ENCODE measurements around the gene RPN2. TPM values are rescaled to one million over a fixed set of nuclear protein-coding genes. Genes with fewer than 3 reads are reported as not detected.

RPN2 gene
- total RNA-seq, 1 experiment from 2014 or later = 220 TPM

DNA sequence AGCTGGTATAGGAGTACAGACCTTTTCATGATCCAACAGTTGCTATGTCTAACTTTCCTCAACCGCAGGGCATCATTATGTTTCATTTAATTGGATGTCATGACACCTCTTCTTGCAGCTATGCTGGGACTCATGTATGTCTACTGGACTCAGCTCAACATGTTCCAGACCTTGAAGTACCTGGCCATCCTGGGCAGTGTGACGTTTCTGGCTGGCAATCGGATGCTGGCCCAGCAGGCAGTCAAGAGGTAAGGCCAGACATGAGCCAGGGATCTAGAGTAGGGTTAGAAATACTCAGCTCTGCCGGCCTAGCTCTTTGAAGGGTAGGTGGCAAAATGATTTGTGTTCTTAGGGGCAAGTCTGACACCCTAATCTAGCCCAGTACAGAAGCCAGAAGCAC lies 57.3 kb downstream of the RPN2 start (continued):
- TF ChIP-seq, protein P1, sequence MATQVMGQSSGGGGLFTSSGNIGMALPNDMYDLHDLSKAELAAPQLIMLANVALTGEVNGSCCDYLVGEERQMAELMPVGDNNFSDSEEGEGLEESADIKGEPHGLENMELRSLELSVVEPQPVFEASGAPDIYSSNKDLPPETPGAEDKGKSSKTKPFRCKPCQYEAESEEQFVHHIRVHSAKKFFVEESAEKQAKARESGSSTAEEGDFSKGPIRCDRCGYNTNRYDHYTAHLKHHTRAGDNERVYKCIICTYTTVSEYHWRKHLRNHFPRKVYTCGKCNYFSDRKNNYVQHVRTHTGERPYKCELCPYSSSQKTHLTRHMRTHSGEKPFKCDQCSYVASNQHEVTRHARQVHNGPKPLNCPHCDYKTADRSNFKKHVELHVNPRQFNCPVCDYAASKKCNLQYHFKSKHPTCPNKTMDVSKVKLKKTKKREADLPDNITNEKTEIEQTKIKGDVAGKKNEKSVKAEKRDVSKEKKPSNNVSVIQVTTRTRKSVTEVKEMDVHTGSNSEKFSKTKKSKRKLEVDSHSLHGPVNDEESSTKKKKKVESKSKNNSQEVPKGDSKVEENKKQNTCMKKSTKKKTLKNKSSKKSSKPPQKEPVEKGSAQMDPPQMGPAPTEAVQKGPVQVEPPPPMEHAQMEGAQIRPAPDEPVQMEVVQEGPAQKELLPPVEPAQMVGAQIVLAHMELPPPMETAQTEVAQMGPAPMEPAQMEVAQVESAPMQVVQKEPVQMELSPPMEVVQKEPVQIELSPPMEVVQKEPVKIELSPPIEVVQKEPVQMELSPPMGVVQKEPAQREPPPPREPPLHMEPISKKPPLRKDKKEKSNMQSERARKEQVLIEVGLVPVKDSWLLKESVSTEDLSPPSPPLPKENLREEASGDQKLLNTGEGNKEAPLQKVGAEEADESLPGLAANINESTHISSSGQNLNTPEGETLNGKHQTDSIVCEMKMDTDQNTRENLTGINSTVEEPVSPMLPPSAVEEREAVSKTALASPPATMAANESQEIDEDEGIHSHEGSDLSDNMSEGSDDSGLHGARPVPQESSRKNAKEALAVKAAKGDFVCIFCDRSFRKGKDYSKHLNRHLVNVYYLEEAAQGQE (IDR thresholded peaks at IDR 0.05; ENCODE audit: low read depth) = no peak
- no peak for TF ChIP-seq YY1 (IDR thresholded peaks at IDR 0.05; ENCODE audit: extremely low read depth, insufficient replicate concordance, low read depth, low read length)

DNA sequence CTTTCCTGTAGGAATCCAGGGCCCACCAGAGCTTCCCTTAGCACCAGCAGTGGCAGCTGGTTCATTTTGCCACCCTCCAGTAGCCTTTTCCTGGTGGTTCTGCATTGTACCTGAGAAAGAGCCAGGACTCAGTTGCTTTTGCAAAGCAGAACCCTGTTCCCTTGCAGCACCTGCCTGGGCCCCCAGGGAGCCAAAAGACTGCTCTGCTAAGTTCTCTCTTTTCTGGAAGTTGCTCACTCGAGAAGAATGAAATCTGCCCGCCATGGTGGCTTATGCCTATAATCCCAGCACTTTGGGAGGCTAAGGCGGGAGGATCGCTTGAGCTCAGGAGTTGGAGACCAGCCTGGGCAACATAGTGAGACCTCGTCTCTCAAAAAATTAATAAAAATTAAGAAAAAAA lies 58.5 kb downstream of the RPN2 start:
- H3K4me3 ChIP-seq (replicated peaks in 1 of 2; ENCODE audit: low read depth in 1 of 2, low read length in 2 of 2) = no peak overlapping the region
- CTCF ChIA-PET = no interaction called here
- H4K20me1 ChIP-seq (ENCODE audit: insufficient read depth) = no peaks in the 10 kb centered on the region
- H3K4me2 ChIP-seq (ENCODE audit: low read length) = no peak overlapping the region
- no peaks in the 10 kb centered on the region for H3K79me2 ChIP-seq (ENCODE audit: insufficient read depth, low read length)
- H3K9ac ChIP-seq (ENCODE audit: low read length) = no peak overlapping the region
- H3K4me1 ChIP-seq (ENCODE audit: control insufficient read depth in 1 of 2, insufficient read depth in 2 of 2, low read length in 2 of 2) = no peaks in the 10 kb centered on the region
- RAD21 ChIA-PET (ENCODE audit: low non-redundant PET in 1 of 2, low total read pairs in 2 of 2, uncharacterized antibody in 2 of 2, unreplicated experiment in 2 of 2) = no interaction called here
- TF ChIP-seq, protein P2, sequence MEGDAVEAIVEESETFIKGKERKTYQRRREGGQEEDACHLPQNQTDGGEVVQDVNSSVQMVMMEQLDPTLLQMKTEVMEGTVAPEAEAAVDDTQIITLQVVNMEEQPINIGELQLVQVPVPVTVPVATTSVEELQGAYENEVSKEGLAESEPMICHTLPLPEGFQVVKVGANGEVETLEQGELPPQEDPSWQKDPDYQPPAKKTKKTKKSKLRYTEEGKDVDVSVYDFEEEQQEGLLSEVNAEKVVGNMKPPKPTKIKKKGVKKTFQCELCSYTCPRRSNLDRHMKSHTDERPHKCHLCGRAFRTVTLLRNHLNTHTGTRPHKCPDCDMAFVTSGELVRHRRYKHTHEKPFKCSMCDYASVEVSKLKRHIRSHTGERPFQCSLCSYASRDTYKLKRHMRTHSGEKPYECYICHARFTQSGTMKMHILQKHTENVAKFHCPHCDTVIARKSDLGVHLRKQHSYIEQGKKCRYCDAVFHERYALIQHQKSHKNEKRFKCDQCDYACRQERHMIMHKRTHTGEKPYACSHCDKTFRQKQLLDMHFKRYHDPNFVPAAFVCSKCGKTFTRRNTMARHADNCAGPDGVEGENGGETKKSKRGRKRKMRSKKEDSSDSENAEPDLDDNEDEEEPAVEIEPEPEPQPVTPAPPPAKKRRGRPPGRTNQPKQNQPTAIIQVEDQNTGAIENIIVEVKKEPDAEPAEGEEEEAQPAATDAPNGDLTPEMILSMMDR (IDR thresholded peaks at IDR 0.05 in 2 of 3, conservative IDR thresholded peaks at IDR 0.05 in 1 of 3; ENCODE audit: borderline replicate concordance in 1 of 3, insufficient read depth in 1 of 3, low read depth in 2 of 3, low read length in 2 of 3) = no peak
- TF ChIP-seq RAD21 (IDR thresholded peaks at IDR 0.05; ENCODE audit: low read depth) (no peak), POLR2AphosphoS5 (IDR thresholded peaks at IDR 0.05; ENCODE audit: low read depth, low read length) (no peak), CBX3 (IDR thresholded peaks at IDR 0.05; ENCODE audit: low read depth) (no peak)
- DNase-seq (ENCODE audit: low read depth, low spot score) (no peak), ATAC-seq (no peak)
- no TSS peak for BruUV-seq (replicated peaks)
- no peaks in the 10 kb centered on the region for H3K27me3 ChIP-seq (ENCODE audit: insufficient read depth, low read length)
- no peak overlapping the region for H2AFZ ChIP-seq (ENCODE audit: low read depth, low read length, poor library complexity, severe bottlenecking)
- no peak overlapping the region for H3K27ac ChIP-seq (ENCODE audit: low read depth, low read length)
- POLR2A ChIA-PET = no interaction called here
- no peaks in the 10 kb centered on the region for H3K9me3 ChIP-seq (ENCODE audit: control insufficient read depth in 1 of 2, insufficient read depth in 1 of 2, low read depth in 1 of 2, low read length in 2 of 2)
- H3K9me2 ChIP-seq (ENCODE audit: insufficient read depth) = no peaks in the 10 kb centered on the region
- peaks cover 72 to 76% of the 10 kb centered on the region in 2 experiments for H3K36me3 ChIP-seq (ENCODE audit: control insufficient read depth in 1 of 2, insufficient read depth in 2 of 2, low read length in 2 of 2)
- intact Hi-C loops (cut with micrococcal nuclease) = no loop called here

Data from HCT116 (cell line).